A673 (cell line): Measurements from ENCODE around the gene UBE3C. TPM values are rescaled to one million over a fixed set of nuclear protein-coding genes. Genes with fewer than 3 reads are reported as not detected.

ENCODE experiments used
- BruUV-seq: library from RNA; stranded (reverse); fragments of 400-500 nt; replicated peaks from 2 replicates; lab custom pipeline; 2021; lab: Mats Ljungman, UMichigan
- CTCF ChIA-PET: fragments of 300-600 bp; sonication (Branson Sonifier 250); formaldehyde crosslinking; loops from one replicate; lab custom pipeline; 2022; ENCODE audit warnings: antibody characterized with exemption; lab: Charles Lee
- POLR2A ChIA-PET: fragments of 300-600 bp; sonication (Branson Sonifier 250); formaldehyde crosslinking; loops from one replicate; lab custom pipeline; 2022; ENCODE audit warnings: antibody characterized with exemption; ENCODE audit not compliant: low non-redundant PET; lab: Charles Lee
- DNase-seq: peaks from one replicate; pipeline ENCODE4 v3.0.0-alpha.2; 2015; ENCODE audit warnings: low spot score
- H3K27ac ChIP-seq: fragments of 200-600 bp; sonication (generic); 2 replicates; pipeline ENCODE4 v1.5.1; 2016; ENCODE audit warnings: mixed run types, low read depth, mild to moderate bottlenecking, mixed read lengths, antibody characterized with exemption, low read length; ENCODE audit not compliant: poor library complexity, severe bottlenecking
- H3K27me3 ChIP-seq: fragments of 200-600 bp; sonication (generic); replicated peaks from 2 replicates; pipeline ENCODE4 v1.6.1; 2017; ENCODE audit warnings: mixed run types, low read depth, mild to moderate bottlenecking, mixed read lengths, antibody characterized with exemption, low read length; ENCODE audit not compliant: insufficient read depth, poor library complexity
- H3K36me3 ChIP-seq: fragments of 200-600 bp; sonication (generic); 2 replicates; pipeline ENCODE4 v1.6.1; 2016; ENCODE audit warnings: mixed run types, mild to moderate bottlenecking, mixed read lengths, antibody characterized with exemption, low read length; ENCODE audit not compliant: insufficient read depth, poor library complexity, severe bottlenecking
- H3K4me1 ChIP-seq: fragments of 200-600 bp; sonication (generic); 2 replicates; pipeline ENCODE4 v1.6.1; 2017; ENCODE audit warnings: mixed run types, mild to moderate bottlenecking, mixed read lengths, antibody characterized with exemption, low read length; ENCODE audit not compliant: insufficient read depth, poor library complexity, severe bottlenecking
- H3K4me3 ChIP-seq: fragments of 200-600 bp; sonication (generic); 2 replicates; pipeline ENCODE4 v1.5.1; 2016; ENCODE audit warnings: low read depth, mixed run types, mild to moderate bottlenecking, mixed read lengths, low read length; ENCODE audit not compliant: poor library complexity, severe bottlenecking
- H3K9me3 ChIP-seq: fragments of 200-600 bp; sonication (generic); 2 replicates; pipeline ENCODE4 v1.6.1; 2016; ENCODE audit warnings: mixed run types, low read depth, mild to moderate bottlenecking, mixed read lengths, antibody characterized with exemption, low read length; ENCODE audit not compliant: poor library complexity, severe bottlenecking
- EZH2 ChIP-seq: fragments of 200-600 bp; sonication (generic); IDR thresholded peaks from 2 replicates; pipeline ENCODE4 v1.6.1; 2017; ENCODE audit warnings: borderline replicate concordance, low read depth, mild to moderate bottlenecking, mixed read lengths, antibody characterized with exemption, low read length; ENCODE audit not compliant: poor library complexity, severe bottlenecking
- intact Hi-C: fragments of 100-400 bp; cut with micrococcal nuclease; formaldehyde crosslinking; loops from one replicate; pipeline ENCODE4 v1.10.0; 2022; ENCODE audit not compliant: unreplicated experiment
- total RNA-seq: library from RNA; stranded (reverse); gene quantifications from 2 replicates; pipeline ENCODE4 v1.2.3, GENCODE V29; 2021
- TF ChIP-seq, protein P1 (sequence below): fragments of 300-800, 200-600 bp; sonication (generic); conservative IDR thresholded peaks from 2 replicates; pipeline ENCODE4 v1.5.1; 2017; ENCODE audit warnings: low read depth, mild to moderate bottlenecking, antibody characterized with exemption, low read length, moderate library complexity, mixed read lengths

UBE3C gene
- total RNA-seq, 1 experiment from 2014 or later: 77.9 TPM

DNA sequence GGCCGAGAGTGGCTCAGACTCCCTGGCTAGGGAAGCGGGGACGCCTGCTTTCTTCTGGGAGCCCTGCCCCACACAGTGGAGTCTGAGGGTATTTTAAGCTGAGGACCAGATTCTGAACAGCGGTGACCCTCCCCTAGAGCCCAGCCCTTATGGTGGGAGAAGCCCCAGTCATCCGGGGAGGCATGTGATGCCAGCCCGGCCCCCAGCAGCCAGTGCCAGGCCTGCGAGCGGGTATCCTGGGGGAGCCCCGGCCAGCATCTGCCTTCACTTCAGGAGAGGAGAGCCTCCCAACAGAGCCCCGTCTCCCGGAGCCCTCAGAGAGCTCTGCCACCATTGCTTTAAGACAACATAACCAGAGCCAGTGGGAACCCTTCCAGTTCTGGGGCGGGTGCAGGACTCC is 156.6 kb downstream of the UBE3C start:
- CTCF ChIA-PET: no interaction called here
- H3K9me3 ChIP-seq: no peaks in the 10 kb centered on the region
- no TSS peak for BruUV-seq
- H3K27ac ChIP-seq: no peak overlapping the region
- H3K4me3 ChIP-seq: no peak overlapping the region
- no peaks in the 10 kb centered on the region for H3K27me3 ChIP-seq
- TF ChIP-seq, protein P1, sequence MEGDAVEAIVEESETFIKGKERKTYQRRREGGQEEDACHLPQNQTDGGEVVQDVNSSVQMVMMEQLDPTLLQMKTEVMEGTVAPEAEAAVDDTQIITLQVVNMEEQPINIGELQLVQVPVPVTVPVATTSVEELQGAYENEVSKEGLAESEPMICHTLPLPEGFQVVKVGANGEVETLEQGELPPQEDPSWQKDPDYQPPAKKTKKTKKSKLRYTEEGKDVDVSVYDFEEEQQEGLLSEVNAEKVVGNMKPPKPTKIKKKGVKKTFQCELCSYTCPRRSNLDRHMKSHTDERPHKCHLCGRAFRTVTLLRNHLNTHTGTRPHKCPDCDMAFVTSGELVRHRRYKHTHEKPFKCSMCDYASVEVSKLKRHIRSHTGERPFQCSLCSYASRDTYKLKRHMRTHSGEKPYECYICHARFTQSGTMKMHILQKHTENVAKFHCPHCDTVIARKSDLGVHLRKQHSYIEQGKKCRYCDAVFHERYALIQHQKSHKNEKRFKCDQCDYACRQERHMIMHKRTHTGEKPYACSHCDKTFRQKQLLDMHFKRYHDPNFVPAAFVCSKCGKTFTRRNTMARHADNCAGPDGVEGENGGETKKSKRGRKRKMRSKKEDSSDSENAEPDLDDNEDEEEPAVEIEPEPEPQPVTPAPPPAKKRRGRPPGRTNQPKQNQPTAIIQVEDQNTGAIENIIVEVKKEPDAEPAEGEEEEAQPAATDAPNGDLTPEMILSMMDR: no peak
- TF ChIP-seq EZH2: no peak
- intact Hi-C loops: no loop called here
- DNase-seq: no peak
- POLR2A ChIA-PET: no interaction called here
- H3K4me1 ChIP-seq: peaks cover 26% of the 10 kb centered on the region
- no peaks in the 10 kb centered on the region for H3K36me3 ChIP-seq

DNA sequence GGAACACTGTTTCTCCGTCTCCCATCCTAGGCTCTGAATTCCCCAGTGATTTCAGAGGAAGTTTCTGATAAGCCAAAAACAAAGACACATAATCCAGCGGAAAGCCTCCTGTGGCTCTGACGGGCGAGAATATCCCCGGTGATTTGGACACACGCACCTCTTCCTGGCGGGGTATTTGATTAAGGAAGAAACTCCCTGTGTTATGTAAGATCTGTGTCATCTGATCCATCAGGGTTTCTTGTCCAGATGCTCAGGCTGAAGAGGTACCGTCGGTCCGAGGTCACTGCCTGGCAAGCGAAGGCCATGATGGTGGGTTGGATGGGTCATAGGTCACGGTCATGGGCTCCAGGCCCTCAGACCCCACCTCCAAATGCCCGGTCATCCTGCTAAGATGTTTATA is 158.5 kb downstream of the UBE3C start:
- peaks cover 26% of the 10 kb centered on the region for H3K4me1 ChIP-seq
- H3K27me3 ChIP-seq: no peaks in the 10 kb centered on the region
- POLR2A ChIA-PET: no interaction called here
- intact Hi-C loops: no loop called here
- no peaks in the 10 kb centered on the region for H3K36me3 ChIP-seq
- peak; percentile 96 for DNase-seq
- H3K27ac ChIP-seq: peak overlapping the region; percentile 69
- TF ChIP-seq EZH2: no peak
- TF ChIP-seq, protein P1: no peak
- no peak overlapping the region for H3K4me3 ChIP-seq
- H3K9me3 ChIP-seq: no peaks in the 10 kb centered on the region
- CTCF ChIA-PET: no interaction called here
- no TSS peak for BruUV-seq

DNA sequence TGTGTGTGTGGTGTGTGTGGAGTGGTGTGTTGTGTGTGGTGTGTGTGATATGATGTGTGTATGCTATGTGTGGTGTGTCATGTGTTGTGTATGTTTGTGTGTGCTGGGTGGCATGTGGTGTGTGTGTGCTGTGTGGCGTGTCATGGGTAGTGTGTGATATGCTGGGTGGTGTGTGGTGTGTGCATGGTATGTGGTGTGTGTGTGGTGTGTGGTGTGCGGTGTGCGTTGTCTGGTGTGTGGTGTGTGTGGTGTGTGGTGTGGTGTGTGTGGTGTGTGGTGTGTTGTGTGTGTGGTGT is 160.5 kb downstream of the UBE3C start:
- H3K27ac ChIP-seq: peak overlapping the region; percentile 41
- POLR2A ChIA-PET: no interaction called here
- TF ChIP-seq, protein P1: no peak
- no peak for TF ChIP-seq EZH2
- DNase-seq: no peak
- H3K36me3 ChIP-seq: no peaks in the 10 kb centered on the region
- H3K9me3 ChIP-seq: no peaks in the 10 kb centered on the region
- no TSS peak for BruUV-seq
- CTCF ChIA-PET: no interaction called here
- H3K27me3 ChIP-seq: no peaks in the 10 kb centered on the region
- peaks cover 26% of the 10 kb centered on the region for H3K4me1 ChIP-seq
- intact Hi-C loops: no loop called here
- H3K4me3 ChIP-seq: no peak overlapping the region
